Superior temporal gyrus (tissue), 1 donor: ENCODE measurements around the gene FAXDC2.

Experiments
- DNase-seq: peaks from one replicate; pipeline ENCODE4 v3.0.0-alpha.2; 2016; ENCODE audit errors: extremely low spot score

Gene FAXDC2

GRCh38 chr5:154797762-154798161 is 52.6 kb downstream of the FAXDC2 start:
- no peak for DNase-seq

GRCh38 chr5:154795235-154795596 is 55.2 kb downstream of the FAXDC2 start:
- DNase-seq: no peak

- DNase-seq: no peak
These were observed 55.7 kb downstream of the FAXDC2 start for GRCh38 chr5:154794525-154795234.

- no peak for DNase-seq
These were observed 56.5 kb downstream of the FAXDC2 start for GRCh38 chr5:154793599-154794524.

GRCh38 chr5:154791535-154791934 is 58.9 kb downstream of the FAXDC2 start:
- no peak for DNase-seq

GRCh38 chr5:154788212-154788611 is 62.2 kb downstream of the FAXDC2 start:
- DNase-seq: no peak

- no peak for DNase-seq
These were observed 64.0 kb downstream of the FAXDC2 start for GRCh38 chr5:154786414-154786813.

GRCh38 chr5:154784856-154785255 is 65.5 kb downstream of the FAXDC2 start:
- DNase-seq: no peak

- no peak for DNase-seq
These were observed 66.5 kb downstream of the FAXDC2 start for GRCh38 chr5:154783774-154784460.

GRCh38 chr5:154782812-154783592 is 67.4 kb downstream of the FAXDC2 start:
- no peak for DNase-seq

- DNase-seq: no peak
These were observed 68.1 kb downstream of the FAXDC2 start for GRCh38 chr5:154782326-154782725.

- DNase-seq: no peak
These were observed 70.3 kb downstream of the FAXDC2 start for GRCh38 chr5:154780128-154780527.

- DNase-seq: no peak
These were observed 71.3 kb downstream of the FAXDC2 start for GRCh38 chr5:154779105-154779504.

- no peak for DNase-seq
These were observed 71.9 kb downstream of the FAXDC2 start for GRCh38 chr5:154778534-154778933.

GRCh38 chr5:154776167-154776566 is 74.2 kb downstream of the FAXDC2 start:
- no peak for DNase-seq

GRCh38 chr5:154773326-154773725 is 77.1 kb downstream of the FAXDC2 start:
- DNase-seq: no peak

- no peak for DNase-seq
These were observed 79.0 kb downstream of the FAXDC2 start for GRCh38 chr5:154771383-154771901.

GRCh38 chr5:154770111-154770510 is 80.3 kb downstream of the FAXDC2 start:
- DNase-seq: no peak
